ENCODE results near the gene GLIPR1. TPM values are rescaled to one million over a fixed set of nuclear protein-coding genes. Genes with fewer than 3 reads are reported as not detected.

GLIPR1 gene
- total RNA-seq, 1 experiment from 2014 or later = 36.4 TPM

DNA sequence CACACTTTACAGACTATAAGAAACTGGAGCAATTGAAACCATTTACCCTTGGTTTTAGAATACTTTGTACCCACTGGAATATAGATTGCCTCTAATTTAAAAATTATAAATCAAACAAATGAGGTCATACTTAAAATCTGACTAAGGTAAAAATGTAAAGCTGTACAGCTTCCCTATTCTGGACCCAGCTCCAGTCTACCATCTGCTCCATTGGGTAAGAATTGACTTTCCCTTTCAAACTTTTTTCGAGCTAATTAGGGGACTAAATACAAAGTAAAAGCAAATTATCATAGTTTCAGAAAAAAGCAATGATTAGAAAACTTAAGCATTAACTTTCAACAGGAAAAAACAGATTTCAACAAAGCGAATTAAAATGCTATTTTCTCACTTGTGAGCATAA, 26.5 kb downstream of the GLIPR1 start:
- Mint-ChIP-seq H3K9me3 (ENCODE audit: unreplicated experiment) (no peaks in the 10 kb centered on the region), H3K4me1 (ENCODE audit: insufficient read depth, unreplicated experiment) (peaks cover 23% of the 10 kb centered on the region), H3K36me3 (ENCODE audit: insufficient read depth, unreplicated experiment) (peaks cover 17% of the 10 kb centered on the region), H3K4me3 (ENCODE audit: unreplicated experiment) (no peak overlapping the region), H3K27ac (ENCODE audit: low read depth, unreplicated experiment) (no peak overlapping the region), H3K27me3 (ENCODE audit: insufficient read depth, unreplicated experiment) (no peaks in the 10 kb centered on the region)
- no peak for DNase-seq (ENCODE audit: unreplicated experiment)
- no TSS peak for BruUV-seq (replicated peaks)
- ChIA-PET POLR2A (interaction anchor here (0.6 to 2.1 kb wide), 2 partner anchors 116 to 928 kb away, joined by 3 to 13 read pairs; partner anchors contain the start of gene GLIPR1L2), CTCF (interaction anchor here (0.6 to 2.0 kb wide), 11 partner anchors 19 to 948 kb away, joined by 3 to 9 read pairs (median 4); partner anchors contain the start of gene GLIPR1L2)
- TF ChIP-seq, protein P1, sequence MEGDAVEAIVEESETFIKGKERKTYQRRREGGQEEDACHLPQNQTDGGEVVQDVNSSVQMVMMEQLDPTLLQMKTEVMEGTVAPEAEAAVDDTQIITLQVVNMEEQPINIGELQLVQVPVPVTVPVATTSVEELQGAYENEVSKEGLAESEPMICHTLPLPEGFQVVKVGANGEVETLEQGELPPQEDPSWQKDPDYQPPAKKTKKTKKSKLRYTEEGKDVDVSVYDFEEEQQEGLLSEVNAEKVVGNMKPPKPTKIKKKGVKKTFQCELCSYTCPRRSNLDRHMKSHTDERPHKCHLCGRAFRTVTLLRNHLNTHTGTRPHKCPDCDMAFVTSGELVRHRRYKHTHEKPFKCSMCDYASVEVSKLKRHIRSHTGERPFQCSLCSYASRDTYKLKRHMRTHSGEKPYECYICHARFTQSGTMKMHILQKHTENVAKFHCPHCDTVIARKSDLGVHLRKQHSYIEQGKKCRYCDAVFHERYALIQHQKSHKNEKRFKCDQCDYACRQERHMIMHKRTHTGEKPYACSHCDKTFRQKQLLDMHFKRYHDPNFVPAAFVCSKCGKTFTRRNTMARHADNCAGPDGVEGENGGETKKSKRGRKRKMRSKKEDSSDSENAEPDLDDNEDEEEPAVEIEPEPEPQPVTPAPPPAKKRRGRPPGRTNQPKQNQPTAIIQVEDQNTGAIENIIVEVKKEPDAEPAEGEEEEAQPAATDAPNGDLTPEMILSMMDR (IDR thresholded peaks at IDR 0.05; ENCODE audit: unreplicated experiment) = no peak
- intact Hi-C loops (cut with micrococcal nuclease) = loop anchor here (10.0 kb wide), 1 partner anchor 702 kb away; no protein-coding TSS in a partner anchor

DNA sequence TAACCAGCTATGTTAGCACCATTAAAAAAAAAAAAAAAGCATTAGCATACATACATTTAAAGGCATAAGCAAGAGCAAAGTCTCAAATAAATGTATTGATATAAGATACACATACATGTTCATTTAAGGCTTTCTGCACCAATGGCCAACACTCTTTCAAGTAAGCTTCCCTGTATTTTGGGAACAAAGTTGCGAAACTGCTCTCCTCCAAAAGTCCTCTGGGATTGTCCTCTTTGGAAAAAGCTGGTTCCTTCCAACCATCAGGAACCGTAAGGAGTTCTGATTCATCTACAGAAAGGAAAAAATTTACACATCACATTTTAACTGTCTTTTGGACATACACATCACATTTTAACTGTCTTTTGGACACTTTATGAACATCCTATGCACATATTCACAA, 27.6 kb downstream of the GLIPR1 start:
- POLR2A ChIA-PET = interaction anchor here (0.6 to 2.1 kb wide), 8 partner anchors 24 to 1370 kb away, joined by 3 to 13 read pairs (median 4); partner anchors contain the start of gene GLIPR1L2
- CTCF ChIA-PET = interaction anchor here (0.6 to 2.0 kb wide), 9 partner anchors 19 to 970 kb away, joined by 3 to 9 read pairs (median 4); partner anchors contain the start of gene GLIPR1L2
- intact Hi-C loops (cut with micrococcal nuclease) = loop anchor here (10.0 kb wide), 1 partner anchor 703 kb away; no protein-coding TSS in a partner anchor
- TF ChIP-seq, protein P1 (IDR thresholded peaks at IDR 0.05; ENCODE audit: unreplicated experiment) = no peak
- H3K27me3 Mint-ChIP-seq (ENCODE audit: insufficient read depth, unreplicated experiment) = no peaks in the 10 kb centered on the region
- DNase-seq (ENCODE audit: unreplicated experiment) = no peak
- H3K36me3 Mint-ChIP-seq (ENCODE audit: insufficient read depth, unreplicated experiment) = peaks cover 17% of the 10 kb centered on the region
- H3K4me1 Mint-ChIP-seq (ENCODE audit: insufficient read depth, unreplicated experiment) = peaks cover 23% of the 10 kb centered on the region
- BruUV-seq (replicated peaks) = no TSS peak
- H3K4me3 Mint-ChIP-seq (ENCODE audit: unreplicated experiment) = no peak overlapping the region
- H3K27ac Mint-ChIP-seq (ENCODE audit: low read depth, unreplicated experiment) = no peak overlapping the region
- H3K9me3 Mint-ChIP-seq (ENCODE audit: unreplicated experiment) = no peaks in the 10 kb centered on the region

DNA sequence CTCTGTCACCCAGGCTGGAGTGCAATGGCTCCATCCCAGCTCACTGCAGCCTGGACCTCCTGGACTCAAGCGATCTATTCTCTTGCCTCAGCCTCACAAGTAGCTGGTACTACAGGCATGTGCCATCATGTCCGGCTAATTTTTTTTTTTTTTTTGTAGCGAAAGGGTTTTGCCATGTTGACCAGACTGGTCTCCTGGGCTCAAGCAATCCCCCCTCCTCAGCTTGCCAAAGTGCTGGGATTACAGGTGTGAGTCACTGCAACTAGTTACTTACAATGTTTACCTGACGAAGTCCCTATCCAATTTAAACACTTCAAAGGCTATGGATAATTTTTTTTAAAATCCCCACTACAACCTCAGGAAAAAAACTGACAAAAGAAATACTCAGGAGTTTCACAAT, 29.1 kb downstream of the GLIPR1 start:
- no TSS peak for BruUV-seq (replicated peaks)
- H3K4me1 Mint-ChIP-seq (ENCODE audit: insufficient read depth, unreplicated experiment) = peaks cover 23% of the 10 kb centered on the region
- ChIA-PET POLR2A (interaction anchor here (0.6 to 3.6 kb wide), 3 partner anchors 119 to 515 kb away, joined by 3 to 41 read pairs (median 3); partner anchors contain the start of gene GLIPR1L2), CTCF (interaction anchor here (0.6 to 2.3 kb wide), 5 partner anchors 25 to 522 kb away, joined by 3 to 12 read pairs (median 4); partner anchors contain the start of gene PHLDA1)
- H3K9me3 Mint-ChIP-seq (ENCODE audit: unreplicated experiment) = no peaks in the 10 kb centered on the region
- H3K27me3 Mint-ChIP-seq (ENCODE audit: insufficient read depth, unreplicated experiment) = no peaks in the 10 kb centered on the region
- H3K36me3 Mint-ChIP-seq (ENCODE audit: insufficient read depth, unreplicated experiment) = peaks cover 17% of the 10 kb centered on the region
- H3K27ac Mint-ChIP-seq (ENCODE audit: low read depth, unreplicated experiment) = peak overlapping the region; percentile 99
- peak overlapping the region; percentile 100 for H3K4me3 Mint-ChIP-seq (ENCODE audit: unreplicated experiment)
- TF ChIP-seq, protein P1 (IDR thresholded peaks at IDR 0.05; ENCODE audit: unreplicated experiment) = no peak
- intact Hi-C loops (cut with micrococcal nuclease) = loop anchor here (2.0 to 10.0 kb wide), 3 partner anchors 119 to 948 kb away; partner anchors contain the start of gene GLIPR1L2
- DNase-seq (ENCODE audit: unreplicated experiment) = peak; percentile 36
